Measurements from ENCODE around the gene ALPL.

- TF ChIP-seq CTCF (IDR thresholded peaks at IDR 0.05; ENCODE audit: insufficient read depth, low read length, poor library complexity, severe bottlenecking), result no peak
- TF ChIP-seq EZH2phosphoT487 (conservative IDR thresholded peaks at IDR 0.05; ENCODE audit: low read length), result no peak
Observed at GRCh38 chr1:21499283-21499950, 9.8 kb upstream of the ALPL start.
